HTR-8/SVneo (cell line): ENCODE results near the gene NTPCR.
A peak's percentile ranks its signal among the peaks of the same experiment; 100 is the strongest.

ENCODE experiments used
- DNase-seq: peaks from one replicate; pipeline ENCODE4 v3.0.0; 2011; ENCODE audit warnings: low spot score, mixed read lengths; ENCODE audit not compliant: insufficient read length
- FAIRE-seq: peaks from 2 replicates; lab custom pipeline; 2011; peaks lifted over from hg19 to GRCh38; lab: Jason Lieb, UNC

Gene NTPCR

DNA sequence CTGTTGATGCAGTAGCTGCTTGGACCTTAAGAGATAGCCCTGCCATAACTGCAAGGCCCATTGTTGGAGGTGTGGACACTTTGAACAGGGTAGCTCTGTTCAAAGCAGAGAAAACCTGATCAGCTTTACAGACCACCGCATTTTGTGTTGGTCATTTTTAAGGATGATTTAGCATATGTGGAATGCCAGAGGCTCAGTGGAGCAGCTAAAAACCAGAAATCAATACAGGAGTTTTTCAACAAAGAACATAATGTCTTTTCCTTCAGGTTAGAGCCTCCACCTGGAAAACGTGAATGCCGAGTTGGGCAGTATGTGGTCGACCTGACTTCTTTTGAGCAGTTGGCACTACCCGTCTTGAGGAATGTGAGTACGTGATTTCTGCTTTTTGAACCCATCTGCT lies 5.7 kb downstream of the NTPCR start:
- no peak for FAIRE-seq
- no peak for DNase-seq

DNA sequence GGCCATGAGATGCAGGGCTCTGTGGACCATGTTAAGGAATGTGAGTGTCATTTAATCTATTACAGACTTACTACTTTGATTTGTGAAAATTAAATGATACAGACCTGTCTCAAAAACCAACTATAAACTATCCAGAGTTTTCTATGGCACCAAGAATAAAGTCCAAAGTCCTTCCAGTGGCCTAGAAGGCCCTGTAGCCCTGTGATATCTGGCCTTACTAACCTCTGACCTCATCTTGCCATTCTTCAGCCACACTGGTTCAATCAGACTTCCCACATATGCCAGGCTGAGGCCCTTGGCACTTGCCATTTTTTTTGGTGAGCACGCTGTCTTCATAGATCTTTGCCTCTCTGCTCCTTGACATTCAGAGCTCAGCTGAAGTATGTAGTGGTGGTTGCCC lies 7.7 kb downstream of the NTPCR start:
- FAIRE-seq = no peak
- no peak for DNase-seq

DNA sequence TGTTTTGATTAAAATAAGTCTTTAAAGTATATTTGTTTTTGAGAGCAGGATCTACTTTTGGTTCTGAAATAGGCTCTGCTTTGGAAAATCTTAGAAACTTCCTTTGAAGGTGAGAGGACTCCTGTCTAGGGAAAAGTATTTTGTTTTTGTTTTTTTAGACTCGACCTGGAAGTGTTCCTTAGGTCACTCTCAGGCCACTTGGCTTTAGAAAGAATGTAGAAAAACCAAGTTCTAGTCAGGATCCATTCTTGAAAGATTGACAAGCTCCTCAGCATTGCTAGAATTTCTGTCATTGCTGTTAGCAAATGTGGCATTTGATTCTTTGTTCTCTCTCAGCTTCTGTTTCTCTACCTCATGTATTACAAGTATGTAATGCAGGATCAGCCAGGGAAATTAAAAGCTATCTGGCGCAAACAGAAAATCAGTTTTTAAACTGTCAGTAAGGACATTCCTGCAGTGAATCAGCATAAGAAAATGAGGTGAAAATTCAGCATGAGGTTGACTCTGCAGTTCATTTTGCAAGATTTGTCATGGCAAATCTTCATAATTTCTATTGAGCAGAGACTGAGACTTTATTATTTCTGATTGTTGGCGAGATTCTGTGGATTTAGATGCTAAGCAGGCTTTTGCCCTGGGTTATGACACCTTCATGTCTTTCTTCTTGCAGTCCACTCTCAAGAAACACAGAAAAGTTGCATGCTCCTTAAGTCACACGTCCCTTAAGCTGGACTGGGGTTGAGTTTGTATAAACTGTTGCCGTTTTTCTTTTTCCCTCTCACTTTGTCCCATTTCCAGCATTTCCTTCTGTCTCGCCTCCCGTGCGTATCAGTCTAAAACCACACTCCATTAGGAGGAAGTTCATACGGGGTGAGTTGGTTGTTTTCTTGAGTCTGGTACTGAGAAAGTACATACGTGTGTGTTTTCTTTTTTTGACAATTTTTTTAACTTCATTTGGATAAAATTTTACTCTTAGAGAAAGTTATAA lies 12.6 kb downstream of the NTPCR start:
- DNase-seq (no peak), FAIRE-seq (no peak)

DNA sequence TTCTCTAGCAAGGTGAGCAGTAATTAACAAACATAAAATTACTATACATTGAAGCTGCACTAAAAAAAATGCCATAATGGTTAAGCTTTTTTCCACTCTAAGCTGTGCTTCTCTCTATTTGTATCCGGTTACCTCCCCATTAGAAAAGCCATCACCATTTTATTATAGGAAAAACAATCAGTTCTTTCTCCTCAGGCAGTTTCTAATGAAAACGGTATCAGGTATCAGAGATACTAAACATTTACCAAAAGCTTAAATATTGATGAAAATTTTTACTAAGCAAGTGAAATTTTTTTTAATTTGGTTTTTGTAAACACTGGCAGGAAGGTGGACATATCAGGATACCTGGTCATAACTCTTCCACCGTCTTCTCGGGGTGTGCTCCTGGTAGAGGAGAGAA lies 14.2 kb downstream of the NTPCR start:
- FAIRE-seq (no peak), DNase-seq (no peak)

DNA sequence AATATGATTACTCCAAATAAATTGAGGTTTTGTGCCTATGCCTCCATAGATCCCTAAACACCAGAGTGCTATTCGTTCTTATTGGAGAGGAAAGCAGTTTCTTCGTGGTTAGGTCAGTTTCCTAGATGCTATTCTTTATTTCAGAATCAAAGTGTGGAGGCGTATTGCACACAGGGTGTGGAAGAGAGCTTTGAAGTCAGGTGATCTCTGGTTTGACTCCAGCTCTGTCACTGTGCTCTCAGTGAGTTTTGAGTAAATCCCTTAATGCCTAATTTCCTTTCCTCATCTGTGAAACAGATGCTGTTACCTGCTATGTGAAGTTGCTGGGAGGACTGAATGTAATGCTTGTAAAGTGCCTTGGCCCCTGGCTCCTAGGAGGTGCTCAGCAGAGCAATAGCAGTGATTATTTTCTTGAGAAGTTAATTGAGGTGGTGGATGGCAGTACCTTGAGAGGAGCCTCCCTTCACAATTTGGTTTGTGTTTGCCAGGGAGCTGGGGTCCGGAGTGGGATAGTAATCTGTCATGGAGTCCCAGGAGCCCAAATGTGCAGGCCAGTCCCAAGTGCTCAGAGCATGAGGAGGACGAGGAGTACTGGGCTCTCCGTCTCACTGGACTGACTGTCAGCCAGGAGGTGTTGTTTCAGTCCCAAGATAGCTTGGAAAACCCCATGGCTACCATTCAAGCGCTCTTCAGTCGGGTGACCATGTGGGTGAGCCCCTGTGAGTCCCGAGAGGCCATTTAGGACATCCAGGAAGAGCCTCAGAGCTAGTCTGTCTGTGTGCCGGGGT lies 14.9 kb downstream of the NTPCR start:
- FAIRE-seq = no peak

DNA sequence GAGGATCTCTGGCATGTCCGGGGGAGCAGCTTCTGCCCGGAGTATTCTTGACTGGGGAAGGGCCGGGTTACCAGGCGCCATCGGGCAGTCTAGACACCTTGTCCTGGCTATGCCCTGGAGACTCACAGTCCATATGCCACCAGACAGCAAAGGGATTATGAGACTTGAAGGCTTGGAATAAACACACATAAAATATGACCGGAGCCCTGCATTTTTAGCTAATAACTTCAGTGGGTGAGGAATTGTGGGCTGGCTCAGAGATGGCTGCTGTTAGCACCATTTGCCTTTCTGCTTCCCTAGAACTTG lies 15.5 kb downstream of the NTPCR start:
- DNase-seq (no peak), FAIRE-seq (no peak)

More for the DNA sequence above, 14.9 kb downstream of the NTPCR start:
- DNase-seq = no peak

DNA sequence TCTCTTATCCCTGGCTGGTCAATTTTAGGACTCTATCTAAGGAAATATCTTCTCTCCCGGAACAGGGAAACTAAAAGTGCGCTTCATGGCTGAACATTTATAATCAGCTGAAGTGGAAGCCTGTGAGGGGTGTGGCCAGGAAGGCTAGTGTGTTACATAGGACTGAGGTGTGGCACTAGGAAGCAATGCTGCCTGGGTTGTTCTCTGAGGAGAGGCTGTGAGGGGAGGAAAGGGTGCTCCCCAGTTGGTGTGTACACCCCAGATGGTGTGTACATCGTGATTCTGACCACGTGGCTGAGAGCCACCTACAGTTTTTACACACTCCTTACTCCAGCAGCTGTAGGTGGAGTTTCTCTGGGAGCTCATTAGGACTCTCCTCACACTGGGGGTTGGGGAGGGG lies 16.3 kb downstream of the NTPCR start:
- FAIRE-seq (no peak), DNase-seq (no peak)

DNA sequence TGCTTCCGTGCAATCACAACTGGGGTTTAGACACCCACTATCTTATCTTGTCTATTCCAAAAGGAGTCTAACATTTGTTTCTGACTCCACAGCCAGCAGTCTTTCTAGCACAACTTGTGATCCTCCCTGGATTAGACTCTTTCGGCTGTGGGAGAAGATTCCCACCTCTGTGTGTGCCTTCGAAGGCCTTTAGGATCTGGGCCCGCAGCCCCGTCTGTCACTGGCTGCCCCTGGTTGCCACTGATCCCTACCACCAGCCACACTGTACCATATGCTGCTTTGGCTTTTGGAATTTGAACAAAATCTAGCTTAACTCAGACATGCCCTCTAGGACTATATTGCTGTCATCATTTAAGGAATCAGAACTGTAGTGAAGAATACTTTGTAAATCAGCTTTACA lies 18.0 kb downstream of the NTPCR start:
- DNase-seq (no peak), FAIRE-seq (peak; percentile 26)

DNA sequence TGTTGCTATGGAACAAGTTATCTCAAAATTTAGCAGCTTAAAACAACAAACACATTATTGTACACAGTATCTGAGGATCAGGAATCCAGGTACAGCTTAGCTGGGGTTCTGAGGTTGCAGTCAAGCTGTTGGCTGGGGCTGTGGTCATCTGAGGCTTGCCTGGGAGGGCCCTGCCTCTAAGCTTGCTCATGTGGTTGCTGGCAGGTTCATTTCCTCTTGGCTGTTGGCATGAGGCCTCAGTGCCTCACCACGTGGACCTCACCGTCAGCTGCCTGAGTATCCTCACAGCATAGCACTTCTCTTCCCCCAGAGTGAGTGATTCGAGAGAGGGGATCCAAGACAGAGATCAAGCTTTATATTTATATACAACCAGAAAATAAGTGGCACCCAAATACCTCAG lies 18.6 kb downstream of the NTPCR start:
- FAIRE-seq (no peak), DNase-seq (no peak)

DNA sequence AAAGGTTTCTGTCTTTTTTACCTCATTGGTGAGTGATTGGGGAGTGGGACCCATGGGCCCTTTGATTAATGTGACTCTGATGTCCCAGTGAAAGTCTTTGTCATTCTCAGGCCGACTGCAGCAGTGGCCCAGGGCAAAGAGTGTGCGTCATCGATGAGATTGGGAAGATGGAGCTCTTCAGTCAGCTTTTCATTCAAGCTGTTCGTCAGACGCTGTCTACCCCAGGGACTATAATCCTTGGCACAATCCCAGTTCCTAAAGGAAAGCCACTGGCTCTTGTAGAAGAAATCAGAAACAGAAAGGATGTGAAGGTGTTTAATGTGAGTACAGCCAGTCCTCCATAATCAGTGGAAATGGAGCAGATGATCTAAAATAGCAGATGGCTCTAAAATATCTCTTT lies 19.4 kb downstream of the NTPCR start:
- FAIRE-seq (no peak), DNase-seq (no peak)

DNA sequence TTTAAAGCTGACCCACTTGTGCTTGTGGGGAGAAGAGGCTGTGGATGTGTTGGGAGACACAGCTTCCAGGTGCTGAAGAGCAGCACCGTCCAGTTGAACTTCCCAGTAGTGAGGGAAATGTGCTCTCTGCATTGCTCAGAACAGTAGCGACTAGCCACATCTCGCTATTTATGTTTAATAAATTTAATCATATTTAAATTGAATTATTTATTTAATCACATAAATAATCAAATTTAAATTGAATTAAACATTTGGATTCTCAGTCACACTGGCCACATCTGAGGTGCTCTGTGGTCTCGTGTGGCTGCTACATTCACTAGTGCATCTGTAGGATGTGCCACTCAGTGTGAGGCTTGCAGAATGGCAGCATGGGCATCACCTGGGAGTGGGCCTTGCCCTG lies 20.1 kb downstream of the NTPCR start:
- FAIRE-seq = no peak

DNA sequence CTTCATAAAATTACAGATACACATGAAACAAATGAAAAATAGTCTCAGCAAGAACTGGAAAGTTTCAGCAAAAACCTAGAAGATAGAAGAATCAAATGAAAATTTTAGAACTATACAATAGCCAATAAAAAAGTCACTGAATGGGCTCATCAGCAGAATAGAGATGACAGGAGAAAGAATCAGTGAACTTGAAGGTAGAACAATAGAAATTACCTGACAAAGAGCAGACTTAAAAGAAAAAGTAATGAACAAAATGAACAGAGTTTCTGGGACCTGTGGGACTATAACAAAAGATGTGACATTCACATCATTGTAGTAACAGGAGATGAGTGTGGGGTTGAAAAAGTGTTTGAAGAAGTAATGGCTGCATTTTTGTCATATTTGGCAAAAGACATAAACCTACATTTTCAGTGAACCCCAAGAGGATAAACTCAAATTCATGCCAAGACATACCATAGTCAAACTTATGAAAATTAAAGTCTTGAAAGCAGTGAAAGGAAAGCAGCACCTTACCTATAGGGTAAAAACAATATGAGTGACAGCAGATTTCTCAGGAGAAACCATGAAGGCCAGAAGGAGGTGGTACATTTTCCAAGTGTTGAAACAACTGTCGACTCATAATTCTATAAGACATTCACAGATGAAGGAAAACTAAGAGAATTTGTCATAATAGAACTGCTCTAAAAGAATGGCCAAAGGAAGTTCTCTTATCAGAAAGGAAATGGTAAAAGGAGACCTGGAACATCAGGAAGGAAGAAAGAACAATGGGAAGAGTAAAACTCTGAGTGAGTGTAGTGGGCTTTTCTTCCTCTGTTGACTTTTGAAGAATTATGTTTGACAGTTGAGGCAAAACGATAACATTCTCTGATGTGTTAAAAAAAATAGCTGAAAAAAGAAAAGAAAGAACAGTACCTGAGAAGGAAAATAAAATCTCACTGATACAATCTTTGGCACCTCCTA lies 23.5 kb downstream of the NTPCR start:
- FAIRE-seq (no peak), DNase-seq (no peak)

More for the DNA sequence above, 20.1 kb downstream of the NTPCR start:
- no peak for DNase-seq

DNA sequence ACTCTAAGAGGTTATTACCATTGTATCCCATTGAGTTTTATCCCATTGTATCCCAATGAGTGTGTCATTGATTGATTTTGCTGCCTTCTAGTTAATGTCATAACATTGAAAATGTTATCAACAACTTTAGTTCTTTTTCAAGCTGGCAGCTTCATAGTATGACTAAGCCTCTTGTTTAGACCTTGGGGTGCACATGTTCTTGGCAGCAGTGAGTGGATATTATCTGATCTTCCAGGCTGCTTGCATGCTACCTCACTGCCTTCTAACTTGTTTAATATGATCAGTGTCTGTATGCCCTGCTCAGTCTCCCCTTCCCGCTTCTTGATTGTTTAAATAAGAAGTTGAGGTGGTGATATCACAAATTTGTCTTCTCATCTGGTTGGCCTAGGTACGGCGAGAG lies 24.6 kb downstream of the NTPCR start:
- no peak for FAIRE-seq
- DNase-seq = no peak

DNA sequence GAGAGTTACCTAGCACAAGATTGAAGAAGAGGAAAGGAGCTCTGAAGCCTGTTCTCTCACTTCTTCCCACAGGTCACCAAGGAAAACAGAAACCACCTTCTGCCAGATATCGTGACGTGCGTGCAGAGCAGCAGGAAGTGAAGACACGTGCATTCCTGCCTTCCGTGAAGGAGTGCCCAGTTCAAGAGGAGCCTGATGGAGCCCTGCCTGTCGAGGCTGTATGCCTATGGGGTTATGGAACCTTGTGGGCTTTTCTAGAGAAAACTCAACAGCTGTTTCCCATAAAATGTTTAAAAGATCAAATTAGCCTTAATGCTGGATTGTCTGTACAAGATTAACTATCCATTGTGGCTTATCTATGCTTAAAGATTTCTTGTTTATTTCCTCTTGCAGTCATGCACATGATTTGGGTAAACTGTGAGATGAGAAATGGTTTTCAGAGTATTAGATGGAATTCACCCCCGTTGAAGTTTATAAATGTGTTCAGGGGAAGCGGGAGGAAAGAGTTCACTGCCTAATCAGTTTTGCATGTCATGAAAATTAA lies 27.8 kb downstream of the NTPCR start:
- FAIRE-seq (no peak), DNase-seq (no peak)

DNA sequence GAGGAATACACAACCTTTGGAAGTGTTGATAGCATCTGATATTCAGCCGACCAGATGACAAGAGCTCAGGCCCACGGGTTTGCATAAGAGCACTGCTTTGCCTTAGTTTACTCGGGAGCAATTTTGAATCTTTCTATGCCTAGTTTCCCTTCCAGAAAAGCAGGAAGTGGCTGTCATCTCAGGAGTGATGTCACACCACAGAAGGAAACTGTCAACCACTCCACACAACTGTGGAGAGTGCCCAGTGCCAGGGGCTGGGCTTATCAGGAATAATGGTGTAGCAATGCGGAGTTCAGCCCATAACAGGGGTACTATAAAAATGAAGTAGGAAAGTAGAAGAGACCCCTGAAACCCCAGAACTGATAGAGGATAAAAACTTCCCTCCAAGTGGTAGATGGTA lies 28.4 kb downstream of the NTPCR start:
- DNase-seq = no peak
- no peak for FAIRE-seq

DNA sequence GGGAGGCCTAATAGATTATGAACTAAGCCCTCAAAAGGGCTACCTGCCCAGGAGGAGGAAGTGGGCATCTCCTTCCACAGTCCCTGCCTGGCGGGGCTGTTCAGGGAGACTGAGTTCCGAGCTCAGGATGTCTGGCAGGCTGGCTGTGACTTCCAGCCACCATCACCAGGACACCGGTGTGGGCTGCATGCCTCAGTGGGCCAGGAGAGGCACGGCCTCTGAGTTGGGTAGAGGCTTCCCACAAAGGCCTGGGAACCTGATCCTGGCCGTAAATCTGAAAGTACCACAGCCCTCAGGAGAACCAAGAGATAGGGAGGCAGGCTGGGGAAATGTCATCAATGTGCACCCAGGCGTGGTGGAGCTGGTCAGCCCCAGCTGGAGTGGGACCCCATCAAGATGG lies 29.1 kb downstream of the NTPCR start:
- DNase-seq (no peak), FAIRE-seq (no peak)

DNA sequence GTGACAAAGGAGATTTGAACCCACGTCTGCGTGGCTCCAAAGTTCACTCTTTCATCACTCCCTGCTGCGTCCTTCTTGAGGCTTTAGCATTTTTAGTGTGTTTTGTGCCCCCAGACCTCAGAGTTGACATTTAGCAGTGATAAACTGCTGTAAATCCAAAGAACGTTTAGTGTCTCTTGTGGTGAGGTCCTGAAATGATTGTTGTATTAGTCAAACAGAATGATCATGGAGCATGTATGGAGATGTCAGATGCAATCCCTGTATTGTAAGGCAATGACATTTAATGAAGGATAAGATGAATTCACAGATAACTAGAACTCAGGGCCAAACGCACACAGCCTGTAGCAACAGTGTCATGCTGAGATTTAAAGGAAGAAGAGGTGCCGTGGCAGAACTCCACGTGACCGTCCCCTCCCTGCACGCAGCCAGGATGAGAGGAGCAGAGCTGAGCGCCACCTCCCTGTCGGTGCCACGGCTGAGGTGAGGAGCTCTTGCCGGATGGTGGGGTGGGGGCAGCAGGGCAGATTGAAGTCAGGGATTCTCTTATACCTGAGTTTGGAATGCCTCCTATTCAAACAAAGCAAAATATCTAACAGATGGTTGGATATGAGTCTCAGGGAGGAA lies 30.1 kb downstream of the NTPCR start:
- DNase-seq (no peak), FAIRE-seq (no peak)

DNA sequence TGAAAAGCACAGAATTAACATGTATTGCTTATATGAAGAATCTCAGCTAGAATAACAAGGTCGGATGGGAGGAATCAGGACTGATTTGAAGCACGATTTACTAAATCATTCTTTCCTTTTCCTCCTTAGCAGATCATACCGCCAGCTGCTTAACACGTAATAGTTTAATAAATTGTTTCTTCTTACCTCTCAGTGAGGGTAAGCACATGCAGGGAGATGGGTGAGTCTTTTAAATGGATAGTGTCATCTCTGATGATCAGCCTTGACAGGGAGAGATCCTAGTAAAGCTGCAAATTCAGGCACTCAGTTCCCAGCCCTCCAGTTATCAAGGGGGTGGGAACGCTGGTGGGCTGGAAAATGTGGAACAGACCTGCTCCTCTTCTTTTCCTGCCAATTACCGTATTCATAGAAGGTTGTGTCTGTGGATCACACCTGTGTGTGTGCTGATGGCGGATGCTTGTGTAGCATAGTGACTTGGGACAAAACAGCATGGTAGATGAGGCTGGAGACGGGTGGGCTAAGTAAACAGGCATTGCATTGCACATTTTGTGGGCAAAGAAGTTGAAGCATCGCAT lies 30.7 kb downstream of the NTPCR start:
- FAIRE-seq = peak; percentile 9
- no peak for DNase-seq

DNA sequence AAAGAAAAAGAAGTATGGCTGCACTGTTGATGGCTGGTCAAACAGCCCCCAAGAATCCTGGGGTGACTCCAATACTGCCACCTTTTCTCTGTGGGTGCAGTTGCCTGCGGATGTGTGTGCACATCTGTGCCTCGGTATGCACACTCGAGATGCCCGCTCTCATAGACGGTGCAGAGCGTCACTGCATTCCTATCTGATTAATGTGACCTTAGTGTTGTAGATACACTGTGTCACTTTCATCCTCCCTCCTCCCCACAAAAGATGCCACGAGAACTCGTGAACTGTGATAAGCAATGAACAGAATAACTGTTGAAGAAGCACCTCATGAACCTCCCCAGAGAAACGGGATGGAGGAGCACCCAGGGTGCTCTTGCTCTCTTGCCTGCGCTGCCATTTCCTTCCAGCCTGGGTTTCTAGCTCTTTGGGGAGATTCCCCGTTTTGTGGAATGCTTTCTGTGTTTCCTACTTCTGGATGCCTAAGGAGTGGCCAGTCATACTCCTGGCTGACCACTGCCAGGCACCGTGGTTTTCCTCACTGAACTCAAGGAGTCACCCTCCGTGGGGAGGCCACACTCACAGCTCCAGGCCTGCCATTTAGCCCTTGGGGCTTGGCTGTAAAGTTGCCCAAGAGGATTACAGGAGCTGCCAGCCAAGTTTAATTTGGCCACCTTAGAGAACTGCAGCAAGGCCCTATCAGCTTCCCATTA lies 32.0 kb downstream of the NTPCR start:
- FAIRE-seq = peak; percentile 16

More for the DNA sequence above, 32.0 kb downstream of the NTPCR start:
- peak; percentile 21 for DNase-seq
